Activated CD8-positive, alpha-beta memory T cell treated with anti-CD3 and anti-CD28 coated beads, Interleukin-2, amount 50 U/mL, for 24 hours (primary cell): Measurements from ENCODE around the gene RTCB.
"Not testable (repeated sequence)": the region's sequence is repeated elsewhere in the genome, so short reads cannot be mapped to it uniquely, and the experiment has no call there.

Experiments
- DNase-seq: peaks from one replicate; pipeline ENCODE4 v3.0.0-alpha.2; 2020; ENCODE audit errors: extremely low read depth

RTCB gene

GRCh38 chr22:32389685-32390084 lies 22.4 kb downstream of the RTCB start:
- DNase-seq, result no peak

- DNase-seq, result no peak
Measured at GRCh38 chr22:32385681-32386080, 26.4 kb downstream of the RTCB start.

GRCh38 chr22:32380991-32381390 lies 31.1 kb downstream of the RTCB start:
- DNase-seq, result no peak

GRCh38 chr22:32378707-32379272 lies 33.3 kb downstream of the RTCB start:
- DNase-seq, result no peak

- DNase-seq, result no peak
Measured at GRCh38 chr22:32376681-32377080, 35.4 kb downstream of the RTCB start.

- no peak for DNase-seq
Measured at GRCh38 chr22:32375678-32376450, 36.2 kb downstream of the RTCB start.

GRCh38 chr22:32364210-32364609 lies 47.8 kb downstream of the RTCB start:
- no peak for DNase-seq

- no peak for DNase-seq
Measured at GRCh38 chr22:32361257-32361656, 50.8 kb downstream of the RTCB start.

- DNase-seq, result not testable (repeated sequence)
Measured at GRCh38 chr22:32360096-32360495, 52.0 kb downstream of the RTCB start.

- not testable (repeated sequence) for DNase-seq
Measured at GRCh38 chr22:32357567-32357966, 54.5 kb downstream of the RTCB start, which contains the start of gene RFPL3. RFPL3 (plus strand) TSS chr22:32357867; CDS start chr22:32358072, 205 bp downstream.

- DNase-seq, result no peak
Measured at GRCh38 chr22:32355760-32356159, 56.3 kb downstream of the RTCB start.

GRCh38 chr22:32354360-32355351 lies 57.4 kb downstream of the RTCB start:
- no peak for DNase-seq

GRCh38 chr22:32353840-32354239 lies 58.2 kb downstream of the RTCB start:
- no peak for DNase-seq

GRCh38 chr22:32353292-32353691 lies 58.8 kb downstream of the RTCB start:
- no peak for DNase-seq

- DNase-seq, result no peak
Measured at GRCh38 chr22:32352681-32353080, 59.4 kb downstream of the RTCB start.

- DNase-seq, result not testable (repeated sequence)
Measured at GRCh38 chr22:32351875-32352274, 60.2 kb downstream of the RTCB start.

- no peak for DNase-seq
Measured at GRCh38 chr22:32348031-32348611, 63.9 kb downstream of the RTCB start.

GRCh38 chr22:32343941-32344340 lies 68.1 kb downstream of the RTCB start:
- no peak for DNase-seq

- DNase-seq, result no peak
Measured at GRCh38 chr22:32342977-32343376, 69.1 kb downstream of the RTCB start.

GRCh38 chr22:32341122-32341740 lies 70.8 kb downstream of the RTCB start:
- DNase-seq, result no peak

GRCh38 chr22:32340411-32340810 lies 71.6 kb downstream of the RTCB start:
- DNase-seq, result no peak
